OCI-M2 (cell line): ENCODE measurements around the gene MEGF11.

Experiments
- DNase-seq: peaks from one replicate; lab custom pipeline; 2025; ENCODE audit not compliant: unreplicated experiment; lab: John Stamatoyannopoulos, UW

MEGF11 gene

GRCh38 chr15:66096688-66097058, 156.9 kb downstream of the MEGF11 start:
- no peak for DNase-seq

DNA sequence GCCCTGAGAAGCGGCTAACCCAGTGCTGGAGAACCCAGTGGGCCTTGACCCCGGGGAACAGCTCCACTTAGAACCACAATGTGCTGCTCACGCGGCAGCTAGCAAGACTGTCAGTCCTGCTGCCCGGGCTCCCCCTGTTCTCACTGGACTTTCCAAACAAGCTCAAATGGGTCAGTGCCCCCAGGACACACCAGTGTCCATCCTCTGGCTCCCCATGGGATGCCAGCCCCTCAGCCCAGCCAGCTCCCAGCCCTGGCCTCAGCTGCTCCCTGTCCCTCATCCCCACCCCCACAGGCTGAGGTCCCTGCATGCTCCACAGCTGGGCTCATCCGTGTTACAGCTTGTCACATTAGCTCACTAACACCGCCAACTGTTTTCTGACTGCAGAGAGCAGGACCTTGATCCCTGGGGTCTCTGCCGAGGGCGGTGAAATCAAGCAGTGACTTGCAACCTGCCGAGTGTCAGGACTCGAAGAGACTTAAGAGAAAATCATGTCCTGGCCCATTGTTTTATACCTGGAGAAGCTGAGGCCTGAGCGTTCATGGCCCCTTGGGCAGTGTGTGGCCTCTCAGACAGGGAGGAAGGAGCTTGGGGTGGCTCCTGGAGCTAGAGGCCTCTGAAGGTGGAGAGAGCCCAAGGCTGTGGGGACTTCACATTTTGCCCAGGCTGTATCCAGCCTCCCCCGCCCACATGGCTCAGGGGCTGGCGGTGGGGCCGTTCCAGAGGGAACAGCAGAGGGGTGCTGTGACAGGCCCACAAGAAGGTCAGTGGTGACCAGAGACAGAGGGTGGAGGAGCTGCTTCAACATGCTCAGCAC, 157.5 kb downstream of the MEGF11 start:
- DNase-seq = no peak

- DNase-seq = no peak
These were observed 159.2 kb downstream of the MEGF11 start for GRCh38 chr15:66094331-66094730.

DNA sequence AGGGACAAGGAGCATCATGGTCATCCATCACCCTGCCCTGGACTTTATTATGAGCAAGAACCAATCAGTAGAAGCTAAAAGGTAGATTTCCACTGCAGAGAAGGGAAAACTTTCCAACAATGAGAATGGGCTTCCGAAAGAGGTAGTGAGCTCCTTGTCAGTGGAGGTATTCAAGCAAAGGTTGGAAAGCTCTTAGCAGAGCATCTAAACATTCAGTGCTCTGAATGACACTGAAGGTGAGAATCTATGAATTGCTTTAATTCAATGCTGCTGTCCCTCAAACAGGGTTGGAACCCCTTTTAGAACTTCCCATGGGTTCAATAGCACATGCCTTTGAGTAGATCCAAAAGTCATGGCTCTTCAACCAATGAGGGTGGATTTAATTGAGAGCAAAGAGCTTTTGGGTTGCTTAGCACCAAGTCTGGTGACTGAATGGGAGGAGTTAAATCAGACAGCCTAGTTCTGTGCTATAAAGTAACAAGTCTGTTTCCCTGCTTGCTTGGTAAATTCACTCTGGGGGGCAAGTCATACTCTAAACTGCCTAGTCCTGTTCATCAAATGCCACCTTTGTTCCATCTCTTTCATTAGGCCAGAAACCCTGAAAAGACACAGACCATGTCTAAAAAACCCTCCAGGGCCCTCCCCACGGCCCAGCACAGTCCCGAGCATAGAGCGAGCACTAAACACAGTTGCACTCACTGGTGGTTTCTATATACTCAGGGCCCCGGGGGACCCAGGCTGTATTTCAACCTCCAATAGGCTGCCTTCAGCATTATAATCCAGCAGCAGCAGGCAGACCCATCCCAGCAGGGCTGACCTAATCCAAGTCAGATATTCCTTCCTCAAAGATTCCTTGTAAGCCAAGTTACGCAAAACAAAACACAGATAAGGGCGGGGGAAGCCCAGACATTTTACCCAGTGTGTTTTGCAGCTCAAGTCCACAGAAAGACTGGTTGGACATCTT, 161.2 kb downstream of the MEGF11 start:
- DNase-seq = no peak

DNA sequence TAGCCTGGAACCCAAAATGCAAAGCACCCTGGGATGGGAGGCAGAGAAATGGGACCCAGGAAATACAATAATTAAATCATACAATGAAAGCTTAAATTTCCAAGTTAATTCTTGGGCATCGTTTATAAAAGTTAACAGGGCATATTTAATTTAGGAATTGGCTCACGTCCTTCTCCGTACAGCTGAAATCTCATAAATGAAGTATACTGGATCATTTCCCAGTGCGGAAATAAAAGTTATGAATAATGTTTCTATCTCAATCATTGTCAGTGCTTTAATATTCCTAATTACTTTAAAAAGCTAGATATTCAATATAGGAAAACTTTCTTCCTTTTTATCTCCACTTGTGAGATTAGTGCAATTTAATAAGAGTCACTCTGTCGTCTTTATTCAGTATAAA, 164.0 kb downstream of the MEGF11 start:
- DNase-seq = no peak

GRCh38 chr15:66089049-66089448, 164.5 kb downstream of the MEGF11 start:
- DNase-seq = no peak

DNA sequence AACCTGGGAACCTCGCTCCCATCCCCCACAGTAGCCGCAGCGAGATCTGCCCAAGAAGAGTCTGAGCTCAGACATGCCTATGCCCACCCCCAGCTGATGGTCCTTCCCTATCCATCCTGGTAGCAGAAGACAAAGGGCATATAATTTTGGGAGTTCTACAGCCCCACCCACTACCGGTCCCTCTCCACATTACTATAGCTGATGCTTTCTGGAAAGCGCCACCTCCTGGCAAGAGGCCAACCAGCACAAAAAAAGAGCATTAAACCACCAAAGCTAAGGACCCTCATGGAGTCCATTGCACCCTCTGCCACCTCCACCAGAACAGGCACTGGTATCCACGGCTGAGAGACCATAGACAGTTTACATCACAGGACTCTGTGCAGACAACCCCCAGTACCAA, 168.4 kb downstream of the MEGF11 start:
- DNase-seq = no peak

DNA sequence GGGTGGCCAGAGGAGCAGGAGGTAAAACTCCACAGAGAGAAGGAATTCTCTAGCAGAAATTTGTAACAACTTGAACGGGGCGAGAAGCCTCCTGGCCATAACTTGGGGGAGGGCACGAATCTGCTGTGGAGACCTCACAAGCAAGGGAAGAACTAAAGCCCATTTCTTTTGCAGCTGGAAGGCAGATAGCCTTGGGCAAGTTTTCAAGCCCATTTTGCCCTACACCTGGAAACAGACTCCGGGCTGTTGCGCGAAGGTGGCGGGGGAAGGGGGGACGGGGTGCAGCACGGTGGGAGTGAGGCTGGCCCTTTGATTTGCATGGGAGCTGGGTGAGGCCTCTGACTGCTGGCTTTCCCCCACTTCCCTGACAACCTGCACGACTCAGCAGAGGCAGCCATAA, 168.8 kb downstream of the MEGF11 start:
- DNase-seq = no peak

- DNase-seq = no peak
These were observed 172.7 kb downstream of the MEGF11 start for GRCh38 chr15:66080717-66081398.

DNA sequence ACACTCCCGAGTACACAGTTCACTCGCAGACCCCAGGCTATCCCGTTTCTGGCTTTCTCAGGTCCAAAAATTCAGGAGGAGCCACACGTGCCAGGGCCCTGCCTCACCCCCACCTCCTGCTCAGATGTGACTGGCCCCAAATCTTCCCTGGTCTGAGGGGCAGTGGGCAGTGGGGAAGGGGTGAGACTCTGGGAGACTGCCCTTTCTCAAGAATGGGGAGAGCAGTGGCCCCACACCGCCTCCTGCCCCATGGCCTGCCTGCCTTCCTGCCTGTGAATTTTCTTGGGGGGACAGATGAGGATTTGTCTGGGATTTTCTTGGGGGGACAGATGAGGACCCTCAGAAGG, 174.6 kb downstream of the MEGF11 start:
- no peak for DNase-seq

- DNase-seq = no peak
These were observed 175.2 kb downstream of the MEGF11 start for GRCh38 chr15:66078196-66078928.

GRCh38 chr15:66077320-66077663, 176.3 kb downstream of the MEGF11 start:
- no peak for DNase-seq

GRCh38 chr15:66076591-66077319, 176.8 kb downstream of the MEGF11 start:
- DNase-seq = no peak

DNA sequence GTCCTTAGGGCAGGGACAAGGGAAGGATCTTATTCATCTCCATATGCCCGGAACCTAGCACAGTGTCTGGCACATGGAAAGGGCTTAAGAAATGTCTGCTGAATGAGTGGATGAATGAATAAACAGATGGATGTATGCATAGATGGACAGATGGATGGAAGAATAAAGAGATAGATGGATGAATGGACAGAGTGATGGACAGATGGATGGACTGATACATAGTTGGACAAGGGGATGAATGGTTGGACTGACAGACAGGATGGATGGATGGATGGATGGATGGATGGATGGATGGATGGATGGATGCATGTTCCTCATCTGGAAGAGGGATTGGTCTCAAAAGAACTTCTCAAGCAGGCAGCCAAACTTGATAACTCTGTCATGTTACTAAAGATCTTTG, 177.6 kb downstream of the MEGF11 start:
- no peak for DNase-seq

GRCh38 chr15:66072616-66073361, 180.8 kb downstream of the MEGF11 start:
- no peak for DNase-seq

GRCh38 chr15:66071921-66072295, 181.6 kb downstream of the MEGF11 start:
- no peak for DNase-seq

DNA sequence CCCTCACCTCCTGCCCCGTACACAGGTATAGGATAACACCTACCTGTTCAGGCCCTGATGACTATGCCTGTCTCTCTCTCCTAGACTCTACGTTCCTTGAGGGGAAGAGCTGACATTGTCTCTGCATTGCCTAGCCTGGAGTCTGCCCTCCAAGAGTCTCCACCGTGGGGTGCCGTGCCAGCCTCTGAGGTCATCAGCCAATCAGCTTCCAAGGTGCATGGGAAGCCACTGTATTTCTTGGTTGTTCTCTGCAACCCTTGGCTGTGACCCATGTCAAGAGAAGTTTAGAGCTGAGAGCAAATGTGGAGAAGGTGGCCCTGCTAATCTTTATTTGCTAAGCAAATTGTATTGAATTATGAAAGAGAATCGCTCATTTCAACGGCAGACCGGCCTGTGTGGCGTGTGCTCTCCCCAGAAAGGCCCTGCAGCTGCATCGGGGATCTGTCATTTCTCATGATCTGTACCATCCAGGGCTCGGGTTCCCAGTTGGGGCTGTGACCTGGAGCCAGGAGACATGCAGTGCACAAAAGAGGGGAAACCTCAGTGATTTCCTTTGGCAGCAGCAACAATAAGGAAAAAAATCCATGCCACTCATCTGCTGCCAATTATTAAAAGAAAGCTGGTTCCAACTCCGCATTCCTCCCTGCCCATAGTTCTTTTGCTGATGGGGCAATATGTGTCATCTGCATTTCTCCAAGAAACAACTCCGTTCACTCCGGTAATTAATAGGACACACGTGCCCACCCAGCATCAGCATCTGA, 182.2 kb downstream of the MEGF11 start:
- no peak for DNase-seq

- no peak for DNase-seq
These were observed 183.2 kb downstream of the MEGF11 start for GRCh38 chr15:66070220-66070934.
